Activated CD4-positive, alpha-beta T cell treated with anti-CD3 and anti-CD28 coated beads for 1 hour (primary cell): ENCODE results near the gene ANKRD29.
"Not testable (repeated sequence)": the region's sequence is repeated elsewhere in the genome, so short reads cannot be mapped to it uniquely, and the experiment has no call there.

ENCODE experiments used
- DNase-seq: peaks from one replicate; pipeline ENCODE4 v3.0.0-alpha.2; 2020

The ANKRD29 gene

GRCh38 chr18:23578067-23578701 is 84.5 kb downstream of the ANKRD29 start:
- no peak for DNase-seq

- DNase-seq: not testable (repeated sequence)
These were observed 85.2 kb downstream of the ANKRD29 start for GRCh38 chr18:23577521-23577920.

- DNase-seq: no peak
These were observed 87.4 kb downstream of the ANKRD29 start for GRCh38 chr18:23575309-23575651.

- DNase-seq: no peak
These were observed 88.0 kb downstream of the ANKRD29 start for GRCh38 chr18:23574611-23575308.

GRCh38 chr18:23573626-23574431 is 88.9 kb downstream of the ANKRD29 start:
- no peak for DNase-seq

- no peak for DNase-seq
These were observed 89.7 kb downstream of the ANKRD29 start for GRCh38 chr18:23573020-23573419.

- no peak for DNase-seq
These were observed 90.1 kb downstream of the ANKRD29 start for GRCh38 chr18:23572570-23572969.

GRCh38 chr18:23572012-23572411 is 90.7 kb downstream of the ANKRD29 start:
- DNase-seq: no peak

- no peak for DNase-seq
These were observed 91.7 kb downstream of the ANKRD29 start for GRCh38 chr18:23570912-23571504.

GRCh38 chr18:23569299-23570063 is 93.2 kb downstream of the ANKRD29 start:
- no peak for DNase-seq

GRCh38 chr18:23568281-23569138 is 94.2 kb downstream of the ANKRD29 start:
- no peak for DNase-seq

- no peak for DNase-seq
These were observed 95.0 kb downstream of the ANKRD29 start for GRCh38 chr18:23567671-23568070.

- DNase-seq: no peak
These were observed 96.7 kb downstream of the ANKRD29 start for GRCh38 chr18:23565916-23566547.

- no peak for DNase-seq
These were observed 99.2 kb downstream of the ANKRD29 start for GRCh38 chr18:23563377-23564043.

- DNase-seq: no peak
These were observed 102.5 kb downstream of the ANKRD29 start for GRCh38 chr18:23560186-23560585.

- DNase-seq: not testable (repeated sequence)
These were observed 105.2 kb downstream of the ANKRD29 start for GRCh38 chr18:23557511-23557910.

- no peak for DNase-seq
These were observed 106.4 kb downstream of the ANKRD29 start for GRCh38 chr18:23556145-23556780.

GRCh38 chr18:23553887-23554286 is 108.8 kb downstream of the ANKRD29 start:
- DNase-seq: no peak

- no peak for DNase-seq
These were observed 110.2 kb downstream of the ANKRD29 start for GRCh38 chr18:23552505-23552904.

GRCh38 chr18:23551978-23552377 is 110.7 kb downstream of the ANKRD29 start:
- DNase-seq: no peak
